Colonic mucosa (tissue), 4 donors: Measurements from ENCODE around the gene PROX2. TPM values are rescaled to one million over a fixed set of nuclear protein-coding genes. Genes with fewer than 3 reads are reported as not detected.

Experiments
- DNase-seq: peaks from one replicate; pipeline ENCODE4 v3.0.0-alpha.2; 2020
- H3K27ac ChIP-seq: fragments of 200-600 bp; one replicate; pipeline ENCODE4 v1.8.0; 2021
- H3K27me3 ChIP-seq: fragments of 200-600 bp; one replicate; pipeline ENCODE4 v1.8.0; 2021
- H3K36me3 ChIP-seq: fragments of 200-600 bp; one replicate; pipeline ENCODE4 v1.8.0; 2021
- H3K4me1 ChIP-seq: fragments of 200-600 bp; one replicate; pipeline ENCODE4 v1.8.0; 2021; ENCODE audit warnings: mild to moderate bottlenecking
- H3K4me3 ChIP-seq: fragments of 200-600 bp; one replicate; pipeline ENCODE4 v1.8.0; 2021
- H3K9ac ChIP-seq, 2 donors: one replicate each; pipeline ENCODE4 v1.7.0; 2013; ENCODE audit warnings: control low read depth in 2 of 2, low read depth in 2 of 2, low read length in 2 of 2
- H3K9me3 ChIP-seq: fragments of 200-600 bp; one replicate; pipeline ENCODE4 v1.8.0; 2021
- CTCF ChIP-seq: fragments of 200-600 bp; IDR thresholded peaks from one replicate; pipeline ENCODE4 v1.8.0; 2022; ENCODE audit warnings: antibody characterized with exemption, mild to moderate bottlenecking
- intact Hi-C: fragments of 100-400 bp; cut with DNase I; formaldehyde crosslinking; loops from one replicate; pipeline ENCODE4 v1.14.1; 2022
- total RNA-seq, 2 donors: library from RNA; stranded (reverse); fragmentation: NEBNext Ultra II Directional in 1 of 2; extraction: Animal tissue kit (Norgen Biotek cat#: 25700) in 1 of 2; gene quantifications; one replicate each; pipeline ENCODE4 v1.2.1, GENCODE V29; 2021
- donor health status: healthy.
- donor health status: DM: no; HTN: no; CAD: no.
- donor health status: DM: no; HTN: no; CAD: no.

The PROX2 gene
- total RNA-seq, 2 donors from 2014 or later: not detected

GRCh38 chr14:74855021-74855420, 20.9 kb downstream of the PROX2 start:
- H3K27me3 ChIP-seq: no peaks in the 10 kb centered on the region
- H3K9ac ChIP-seq: no peak overlapping the region
- no peaks in the 10 kb centered on the region for H3K9me3 ChIP-seq
- TF ChIP-seq CTCF: no peak
- no peaks in the 10 kb centered on the region for H3K4me1 ChIP-seq
- H3K27ac ChIP-seq: no peak overlapping the region
- intact Hi-C loops: no loop called here
- no peak for DNase-seq
- H3K36me3 ChIP-seq: no peaks in the 10 kb centered on the region
- no peak overlapping the region for H3K4me3 ChIP-seq

- Histone ChIP-seq H3K9me3 (no peaks in the 10 kb centered on the region), H3K4me3 (no peak overlapping the region), H3K27me3 (no peaks in the 10 kb centered on the region), H3K4me1 (no peaks in the 10 kb centered on the region), H3K27ac (no peak overlapping the region), H3K9ac (no peak overlapping the region), H3K36me3 (no peaks in the 10 kb centered on the region)
- intact Hi-C loops: no loop called here
- DNase-seq: no peak
- TF ChIP-seq CTCF: no peak
Measured at GRCh38 chr14:74853581-74853980, 22.4 kb downstream of the PROX2 start.

- Histone ChIP-seq H3K9me3 (no peaks in the 10 kb centered on the region), H3K36me3 (no peaks in the 10 kb centered on the region), H3K27me3 (no peaks in the 10 kb centered on the region), H3K4me3 (no peak overlapping the region), H3K9ac (no peak overlapping the region), H3K4me1 (no peaks in the 10 kb centered on the region), H3K27ac (no peak overlapping the region)
- no peak for TF ChIP-seq CTCF
- DNase-seq: no peak
- intact Hi-C loops: no loop called here
Measured at GRCh38 chr14:74852922-74853530, 22.9 kb downstream of the PROX2 start.

GRCh38 chr14:74848768-74849167, 27.2 kb downstream of the PROX2 start:
- H3K27me3 ChIP-seq: no peaks in the 10 kb centered on the region
- no peak overlapping the region for H3K9ac ChIP-seq
- H3K4me1 ChIP-seq: no peaks in the 10 kb centered on the region
- no peaks in the 10 kb centered on the region for H3K9me3 ChIP-seq
- no peaks in the 10 kb centered on the region for H3K36me3 ChIP-seq
- TF ChIP-seq CTCF: no peak
- intact Hi-C loops: no loop called here
- DNase-seq: no peak
- H3K4me3 ChIP-seq: no peak overlapping the region
- no peak overlapping the region for H3K27ac ChIP-seq

GRCh38 chr14:74846968-74847665, 28.8 kb downstream of the PROX2 start:
- Histone ChIP-seq H3K9ac (no peak overlapping the region), H3K4me3 (no peak overlapping the region), H3K27ac (no peak overlapping the region), H3K4me1 (no peaks in the 10 kb centered on the region), H3K9me3 (no peaks in the 10 kb centered on the region), H3K27me3 (no peaks in the 10 kb centered on the region), H3K36me3 (no peaks in the 10 kb centered on the region)
- TF ChIP-seq CTCF: no peak
- DNase-seq: no peak
- intact Hi-C loops: no loop called here
